Adrenal gland (tissue), 12 donors: ENCODE data around the gene ZDHHC14. TPM values are rescaled to one million over a fixed set of nuclear protein-coding genes. Genes with fewer than 3 reads are reported as not detected.

Experiments used
- DNase-seq, 7 donors: peaks; one replicate each; pipeline ENCODE4 v3.0.0-alpha.2; 2019 to 2020
- H3K27ac ChIP-seq, 5 donors: fragments of 200-600 bp; sonication (generic) in 4 of 5; 1 replicate in 3 of 5; 2 replicates in 2 of 5; pipeline versions ENCODE4 v1.5.1 to v1.8.0; 2016 to 2020; ENCODE audit warnings: mild to moderate bottlenecking in 1 of 5
- H3K27me3 ChIP-seq: fragments of 200-600 bp; 2 replicates; pipeline ENCODE4 v1.8.0; 2021
- H3K36me3 ChIP-seq, 2 donors: fragments of 200-600 bp; replicated peaks in 1 of 2; 1 replicate in 1 of 2; 2 replicates in 1 of 2; pipeline versions ENCODE4 v1.5.1 to v1.8.0; 2018 to 2022
- H3K4me1 ChIP-seq, 2 donors: fragments of 200-600 bp; replicated peaks in 1 of 2; 1 replicate in 1 of 2; 2 replicates in 1 of 2; pipeline versions ENCODE4 v1.5.1 to v1.8.0; 2018 to 2021
- H3K4me3 ChIP-seq, 4 donors: fragments of 200-600 bp; sonication (generic) in 3 of 4; one replicate each; pipeline ENCODE4 v1.5.1; 2016 to 2018
- H3K9me3 ChIP-seq, 3 donors: fragments of 200-600 bp; sonication (generic) in 1 of 3; replicated peaks in 1 of 3; 1 replicate in 2 of 3; 2 replicates in 1 of 3; pipeline versions ENCODE4 v1.5.1 to v1.8.0; 2016 to 2021
- POLR2A ChIP-seq, 2 donors: fragments of 450-650 bp; IDR thresholded peaks; one replicate each; pipeline ENCODE4 v1.6.1; 2017; ENCODE audit warnings: antibody characterized with exemption in 2 of 2, mild to moderate bottlenecking in 2 of 2, moderate library complexity in 1 of 2
- WGBS, 4 donors: extraction: QIAGEN DNeasy Blood & Tissue Kit in 2 of 4; methylation state at CpG; one replicate each; pipeline versions ENCODE4 v1.1.5 to v1.1.7; 2013 to 2017; 5-methylcytosine and 5-hydroxymethylcytosine counted together
- intact Hi-C, 2 donors: fragments of 100-400 bp; cut with DNase I; formaldehyde crosslinking; loops; one replicate each; pipeline versions ENCODE4 v1.14.1 to v1.15.0; 2022 to 2023
- polyA plus RNA-seq, 3 donors: library from polyadenylated mRNA; stranded (reverse); fragments of 200-250 nt in 2 of 3; fragments of 350-450 nt in 1 of 3; fragmentation: Illumina TruSeq in 1 of 3; extraction: RNeasy Lipid Tissue Mini Kit (QIAGEN cat#74804) in 1 of 3; gene quantifications; one replicate each; pipeline ENCODE4 v1.2.3, GENCODE V29; 2013 to 2014
- total RNA-seq, 9 donors: library from RNA; depleted of rRNA in 4 of 9; stranded (reverse); fragments of >200 nt in 4 of 9; fragments of 120-200 nt in 1 of 9; fragmentation: NEBNext Ultra II Directional in 1 of 9; extraction: Animal tissue kit (Norgen Biotek cat#: 25700) in 1 of 9; gene quantifications; one replicate each; pipeline versions ENCODE4 v1.1.0 to v1.2.4, GENCODE V29; 2013 to 2023
- TF ChIP-seq, protein P1 (sequence below), 6 experiments: fragments of 450-650 bp in 4 of 6; fragments of 200-600 bp in 2 of 6; sonication (generic) in 1 of 6; IDR thresholded peaks; 1 replicate in 5 of 6; 2 replicates in 1 of 6; pipeline versions ENCODE4 v1.5.1 to v1.8.0; 2016 to 2021; ENCODE audit warnings: antibody characterized with exemption in 6 of 6, mild to moderate bottlenecking in 2 of 6, moderate library complexity in 1 of 6
- donor health status: healthy with polysubstance abuse.
- donor health status: Bipolar disorder and iron deficiency.
- donor health status: DM: yes; HTN: yes; CAD: no.
- donor health status: DM: no; HTN: no; CAD: no.
- donor health status: DM: no; HTN: no; CAD: no.
- donor health status: DM: yes; HTN: yes; CAD: no.

The ZDHHC14 gene
- total and polyA plus RNA-seq, 12 donors, result 3.8 to 14.3 (median 8.8) TPM

DNA sequence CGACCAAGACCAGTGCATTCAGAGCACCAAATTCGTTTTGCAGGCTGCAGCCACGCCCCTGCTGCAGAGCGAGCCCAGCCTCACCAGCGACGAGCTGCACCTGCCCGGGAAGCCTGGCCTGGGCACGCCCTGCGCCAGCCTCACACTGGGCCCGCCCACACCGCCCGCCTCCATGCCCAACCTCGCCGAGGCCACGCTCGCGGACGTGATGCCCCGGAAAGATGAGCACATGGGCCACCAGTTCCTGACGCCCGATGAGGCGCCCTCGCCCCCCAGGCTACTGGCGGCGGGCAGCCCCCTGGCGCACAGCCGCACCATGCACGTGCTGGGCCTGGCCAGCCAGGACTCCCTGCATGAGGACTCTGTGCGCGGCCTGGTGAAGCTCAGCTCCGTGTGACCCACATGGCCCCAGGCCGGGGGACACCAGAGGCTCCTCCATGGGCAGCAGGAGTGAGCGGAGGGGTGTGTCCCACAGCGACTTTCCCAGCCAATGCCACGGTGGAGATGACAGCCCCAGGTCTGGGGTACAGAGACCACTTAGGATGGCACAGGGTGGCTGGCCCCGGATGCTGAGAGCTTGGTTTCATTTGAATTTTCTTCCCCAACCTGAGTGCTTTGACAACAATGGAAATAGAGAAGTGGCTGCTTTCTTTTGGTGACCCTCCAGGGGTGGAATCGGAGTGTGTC, 291.9 kb downstream of the ZDHHC14 start:
- no peak overlapping the region for H3K4me3 ChIP-seq
- intact Hi-C loops, result loop anchor here in 1 of 2 donors (5.0 kb wide), 1 partner anchor 361 kb away; no protein-coding TSS in a partner anchor
- DNase-seq, result no peak

DNA sequence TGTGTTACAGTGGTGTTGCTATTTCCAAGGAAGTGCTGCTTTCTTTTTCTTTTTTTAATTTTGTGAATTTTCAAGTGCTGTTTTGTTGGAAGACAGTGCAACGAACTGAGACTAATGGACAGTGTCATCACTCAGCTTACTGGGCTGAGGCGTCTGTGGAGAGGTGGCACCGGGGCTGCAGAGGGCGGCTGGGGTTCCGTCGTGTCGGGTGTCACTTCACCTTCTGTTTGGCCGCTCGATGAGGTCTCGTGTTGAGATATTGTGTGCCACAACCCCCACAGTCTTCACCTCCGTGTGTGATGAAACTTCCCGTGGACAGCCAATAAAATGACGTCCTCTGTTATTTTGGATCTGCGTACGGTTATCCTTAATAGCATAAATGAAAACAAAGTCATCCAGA, 292.6 kb downstream of the ZDHHC14 start:
- H3K4me3 ChIP-seq, result no peak overlapping the region
- H3K27me3 ChIP-seq, result no peaks in the 10 kb centered on the region
- intact Hi-C loops, result loop anchor here in 1 of 2 donors (5.0 kb wide), 1 partner anchor 361 kb away; no protein-coding TSS in a partner anchor
- no peak for DNase-seq
- H3K36me3 ChIP-seq, result no peaks in the 10 kb centered on the region
- no peak overlapping the region for H3K27ac ChIP-seq
- H3K4me1 ChIP-seq, result peaks cover 0 to 24% of the 10 kb centered on the region in 2 donors
- WGBS, 4 donors, result 78 to 92% (median 85%) methylated on average over 14 to 15 of the region's 15 CpGs
- TF ChIP-seq, protein P1, sequence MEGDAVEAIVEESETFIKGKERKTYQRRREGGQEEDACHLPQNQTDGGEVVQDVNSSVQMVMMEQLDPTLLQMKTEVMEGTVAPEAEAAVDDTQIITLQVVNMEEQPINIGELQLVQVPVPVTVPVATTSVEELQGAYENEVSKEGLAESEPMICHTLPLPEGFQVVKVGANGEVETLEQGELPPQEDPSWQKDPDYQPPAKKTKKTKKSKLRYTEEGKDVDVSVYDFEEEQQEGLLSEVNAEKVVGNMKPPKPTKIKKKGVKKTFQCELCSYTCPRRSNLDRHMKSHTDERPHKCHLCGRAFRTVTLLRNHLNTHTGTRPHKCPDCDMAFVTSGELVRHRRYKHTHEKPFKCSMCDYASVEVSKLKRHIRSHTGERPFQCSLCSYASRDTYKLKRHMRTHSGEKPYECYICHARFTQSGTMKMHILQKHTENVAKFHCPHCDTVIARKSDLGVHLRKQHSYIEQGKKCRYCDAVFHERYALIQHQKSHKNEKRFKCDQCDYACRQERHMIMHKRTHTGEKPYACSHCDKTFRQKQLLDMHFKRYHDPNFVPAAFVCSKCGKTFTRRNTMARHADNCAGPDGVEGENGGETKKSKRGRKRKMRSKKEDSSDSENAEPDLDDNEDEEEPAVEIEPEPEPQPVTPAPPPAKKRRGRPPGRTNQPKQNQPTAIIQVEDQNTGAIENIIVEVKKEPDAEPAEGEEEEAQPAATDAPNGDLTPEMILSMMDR (IDR thresholded peaks at IDR 0.05), result no peak
- no peak for TF ChIP-seq POLR2A (IDR thresholded peaks at IDR 0.05)
- no peaks in the 10 kb centered on the region for H3K9me3 ChIP-seq

More for the DNA sequence above, 291.9 kb downstream of the ZDHHC14 start:
- H3K27ac ChIP-seq, result no peak overlapping the region
- 92 to 98% (median 95%) methylated on average over 4 to 37 of the region's 37 CpGs for WGBS, 4 donors
- no peak for TF ChIP-seq POLR2A (IDR thresholded peaks at IDR 0.05)
- TF ChIP-seq, protein P1 (IDR thresholded peaks at IDR 0.05), result no peak
- H3K36me3 ChIP-seq, result no peaks in the 10 kb centered on the region
- no peaks in the 10 kb centered on the region for H3K9me3 ChIP-seq
- H3K4me1 ChIP-seq, result peaks cover 0 to 24% of the 10 kb centered on the region in 2 donors
- no peaks in the 10 kb centered on the region for H3K27me3 ChIP-seq

DNA sequence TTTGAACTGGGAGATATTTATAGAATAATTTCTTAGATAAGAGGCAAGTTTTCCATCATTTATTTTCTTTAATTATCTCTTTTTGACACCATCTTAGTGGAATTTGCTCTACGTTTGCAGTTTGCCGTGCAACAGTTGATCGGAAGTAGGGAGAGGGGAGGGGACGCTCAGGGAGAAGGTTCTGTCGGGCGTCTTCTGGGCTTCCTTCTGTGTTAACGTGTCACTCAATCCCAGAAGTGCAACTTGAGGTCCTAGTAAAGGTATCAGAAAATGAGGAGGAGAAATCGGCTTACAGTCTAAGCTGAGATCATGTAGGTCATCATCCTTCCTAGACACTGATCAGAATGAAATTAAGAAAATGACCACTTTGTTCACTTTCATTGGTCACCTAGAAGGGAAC, 293.1 kb downstream of the ZDHHC14 start:
- Histone ChIP-seq H3K9me3 (no peaks in the 10 kb centered on the region), H3K36me3 (no peaks in the 10 kb centered on the region), H3K4me3 (no peak overlapping the region), H3K27me3 (no peaks in the 10 kb centered on the region), H3K27ac (peak overlapping the region in 1 of 5 donors; percentile 17), H3K4me1 (peaks cover 0 to 20% of the 10 kb centered on the region in 2 donors)
- no peak for DNase-seq
- WGBS, 4 donors, result 83 to 90% (median 88%) methylated on average over 8 of the region's 8 CpGs
- intact Hi-C loops, result loop anchor here in 1 of 2 donors (5.0 kb wide), 1 partner anchor 362 kb away; no protein-coding TSS in a partner anchor
- TF ChIP-seq, protein P1 (IDR thresholded peaks at IDR 0.05), result no peak
- no peak for TF ChIP-seq POLR2A (IDR thresholded peaks at IDR 0.05)

DNA sequence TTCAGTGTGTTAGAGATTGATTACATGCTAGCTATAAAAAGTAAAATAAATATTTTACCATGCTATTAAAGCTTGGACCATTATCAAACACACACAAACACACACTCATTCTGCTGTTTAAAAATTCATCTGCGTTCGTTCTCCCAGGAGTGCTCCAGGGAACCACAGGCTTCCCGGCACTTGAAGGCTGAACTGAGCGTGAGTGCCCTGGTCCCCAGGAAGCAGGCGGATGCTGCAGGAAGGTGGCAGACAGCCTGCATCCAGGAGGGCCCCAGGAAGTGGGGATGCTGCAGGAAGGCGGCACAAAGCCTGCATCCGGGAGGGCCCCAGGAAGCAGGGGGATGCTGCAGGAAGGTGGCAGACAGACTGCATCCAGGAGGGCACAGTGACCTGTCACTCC, 294.8 kb downstream of the ZDHHC14 start:
- no peak overlapping the region for H3K4me3 ChIP-seq
- peaks cover 0 to 2% of the 10 kb centered on the region in 2 donors for H3K4me1 ChIP-seq
- DNase-seq, result no peak
- no peaks in the 10 kb centered on the region for H3K9me3 ChIP-seq
- 78 to 90% (median 83%) methylated on average over 1 to 7 of the region's 7 CpGs for WGBS, 4 donors
- H3K36me3 ChIP-seq, result no peaks in the 10 kb centered on the region
- intact Hi-C loops, result no loop called here
- TF ChIP-seq POLR2A (IDR thresholded peaks at IDR 0.05), result no peak
- TF ChIP-seq, protein P1 (IDR thresholded peaks at IDR 0.05), result no peak
- no peak overlapping the region for H3K27ac ChIP-seq
- no peaks in the 10 kb centered on the region for H3K27me3 ChIP-seq
